K562 (cell line): ENCODE data around the gene CPNE2. TPM values are rescaled to one million over a fixed set of nuclear protein-coding genes. Genes with fewer than 3 reads are reported as not detected.

Experiments used
- ATAC-seq: fragments of 200-7000 bp; cut with Tn5 transposase; 3 replicates; pipeline ENCODE4 v1.9.1; 2020; ENCODE audit warnings: moderate library complexity
- BruUV-seq: library from RNA; stranded (reverse); fragments of 400-500 nt; replicated peaks from 2 replicates; lab custom pipeline; 2021; lab: Mats Ljungman, UMichigan
- CTCF ChIA-PET: fragments of 300-600 bp; formaldehyde crosslinking; extraction: SDS; loops from one replicate; lab custom pipeline; 2021; ENCODE audit warnings: low intra/inter-chr PET ratio; lab: Yijun Ruan, JAX
- POLR2A ChIA-PET: fragments of 300-600, 350-650 bp; sonication (Branson Sonifier 250); formaldehyde crosslinking; extraction: SDS; loops from one replicate; lab custom pipeline; 2021; ENCODE audit warnings: antibody characterized with exemption, inconsistent platforms; lab: Yijun Ruan, JAX
- DNase-seq, 4 experiments: peaks; one replicate each; pipeline versions ENCODE4 v3.0.0 to v3.0.0-alpha.2; 2011 to 2018; ENCODE audit warnings: low spot score in 3 of 4, mixed read lengths in 3 of 4; ENCODE audit errors: extremely low read depth in 1 of 4
- FAIRE-seq: peaks from 2 replicates; lab custom pipeline; 2011; peaks lifted over from hg19 to GRCh38; lab: Jason Lieb, UNC
- H2AFZ ChIP-seq: 2 replicates; pipeline ENCODE4 v1.6.0; 2011; ENCODE audit warnings: low read depth, low read length, control low read depth, inconsistent platforms
- H3K27ac ChIP-seq: fragments of 200-600 bp; 3 replicates; pipeline ENCODE4 v1.8.0; 2011; ENCODE audit warnings: low read depth, mild to moderate bottlenecking, control low read depth, inconsistent platforms, low read length, moderate library complexity, mixed read lengths; ENCODE audit errors: extremely low read depth
- H3K27me3 ChIP-seq, 2 experiments: fragments of 300-600 bp in 1 of 2; 2 replicates in 1 of 2; 3 replicates in 1 of 2; pipeline versions ENCODE4 v1.6.0 to v1.8.0; 2011; ENCODE audit warnings: inconsistent platforms in 2 of 2, low read length in 2 of 2, mild to moderate bottlenecking in 1 of 2, mixed read lengths in 1 of 2, moderate library complexity in 1 of 2; ENCODE audit not compliant: control insufficient read depth in 2 of 2, insufficient read depth in 2 of 2
- H3K36me3 ChIP-seq: fragments of 300-600 bp; 3 replicates; pipeline ENCODE4 v1.8.0; 2011; ENCODE audit warnings: mild to moderate bottlenecking, low read length, inconsistent platforms; ENCODE audit not compliant: control insufficient read depth, insufficient read depth
- H3K4me1 ChIP-seq, 2 experiments: fragments of 200-600 bp in 1 of 2; replicated peaks in 1 of 2; 2 replicates in 1 of 2; 3 replicates in 1 of 2; pipeline versions ENCODE4 v1.5.1 to v1.8.0; 2011; ENCODE audit warnings: inconsistent platforms in 2 of 2, low read length in 2 of 2, mild to moderate bottlenecking in 1 of 2, mixed read lengths in 1 of 2, moderate library complexity in 1 of 2; ENCODE audit not compliant: control insufficient read depth in 2 of 2, insufficient read depth in 2 of 2
- H3K4me2 ChIP-seq: 2 replicates; pipeline ENCODE4 v1.6.1; 2011; ENCODE audit warnings: low read length, control low read depth, inconsistent platforms, mixed read lengths; ENCODE audit not compliant: insufficient read depth
- H3K4me3 ChIP-seq: fragments of 200-600 bp; sonication (generic), shearing (Covaris generic); 2 replicates; pipeline ENCODE4 v1.5.1; 2016; ENCODE audit warnings: control low read depth, inconsistent platforms
- H3K79me2 ChIP-seq: fragments of 200-600 bp; 3 replicates; pipeline ENCODE4 v1.8.0; 2011; ENCODE audit warnings: low read length, inconsistent platforms; ENCODE audit not compliant: control insufficient read depth, insufficient read depth
- H3K9ac ChIP-seq, 2 experiments: 2 replicates each; pipeline versions ENCODE4 v1.6.0 to v1.6.1; 2011; ENCODE audit warnings: low read depth in 2 of 2, low read length in 2 of 2, control low read depth in 1 of 2, inconsistent platforms in 1 of 2, mild to moderate bottlenecking in 1 of 2, mixed read lengths in 1 of 2; ENCODE audit not compliant: insufficient read depth in 1 of 2
- H3K9me1 ChIP-seq: one replicate; pipeline ENCODE4 v1.6.0; 2011; ENCODE audit warnings: inconsistent platforms, mild to moderate bottlenecking, low read length, moderate library complexity; ENCODE audit not compliant: control insufficient read depth, insufficient read depth
- H3K9me3 ChIP-seq: replicated peaks from 2 replicates; pipeline ENCODE4 v1.5.1; 2011; ENCODE audit warnings: low read depth, low read length, inconsistent platforms; ENCODE audit not compliant: control insufficient read depth, insufficient read depth
- H4K20me1 ChIP-seq: replicated peaks from 2 replicates; pipeline ENCODE4 v1.6.1; 2011; ENCODE audit warnings: low read length, inconsistent platforms, mixed read lengths; ENCODE audit not compliant: control insufficient read depth, insufficient read depth
- ARID1B ChIP-seq: fragments of 450-650 bp; IDR thresholded peaks from 2 replicates; pipeline ENCODE4 v1.6.1; 2016; ENCODE audit warnings: antibody characterized with exemption, mild to moderate bottlenecking, inconsistent platforms
- CBFA2T3 ChIP-seq: fragments of 450-650 bp; IDR thresholded peaks from 2 replicates; pipeline ENCODE4 v1.6.1; 2017
- CTBP1 ChIP-seq: fragments of 450-650 bp; IDR thresholded peaks from 2 replicates; pipeline ENCODE4 v1.6.1; 2016; ENCODE audit warnings: borderline replicate concordance
- CTCFL ChIP-seq: IDR thresholded peaks from 2 replicates; pipeline ENCODE4 v1.6.1; 2011; ENCODE audit warnings: borderline replicate concordance, low read depth, mild to moderate bottlenecking, moderate library complexity, low read length; ENCODE audit not compliant: insufficient read depth, poor library complexity, severe bottlenecking
- CXXC5 ChIP-seq: fragments of 250-450 bp; sonication (Bioruptor Pico); IDR thresholded peaks from 2 replicates; pipeline ENCODE4 v1.8.0; 2022; ENCODE audit warnings: inconsistent platforms, mild to moderate bottlenecking, moderate library complexity
- DPF2 ChIP-seq: fragments of 450-650 bp; IDR thresholded peaks from 2 replicates; pipeline ENCODE4 v1.6.1; 2016
- NFRKB ChIP-seq: fragments of 450-650 bp; IDR thresholded peaks from 2 replicates; pipeline ENCODE4 v1.6.1; 2016; ENCODE audit warnings: low read depth
- RCOR1 ChIP-seq, 2 experiments: IDR thresholded peaks; 2 replicates each; pipeline ENCODE4 v1.6.1; 2012; ENCODE audit warnings: low read depth in 2 of 2, low read length in 2 of 2, borderline replicate concordance in 1 of 2, improper control_type of control experiment in 1 of 2
- SMARCA4 ChIP-seq: fragments of 450-650 bp; IDR thresholded peaks from 2 replicates; pipeline ENCODE4 v1.6.1; 2016
- SMARCE1 ChIP-seq: fragments of 450-650 bp; IDR thresholded peaks from 2 replicates; pipeline ENCODE4 v1.7.1; 2016; ENCODE audit warnings: mild to moderate bottlenecking
- SRSF3 ChIP-seq: fragments of 200-400 bp; formaldehyde crosslinking; IDR thresholded peaks from 2 replicates; pipeline ENCODE4 v1.6.1; 2016; ENCODE audit warnings: mild to moderate bottlenecking, low read length, moderate library complexity; ENCODE audit not compliant: insufficient read depth
- TCF3 ChIP-seq: sonication (generic); formaldehyde crosslinking; IDR thresholded peaks from 2 replicates; pipeline ENCODE4 v1.4.0; 2020; ENCODE audit warnings: mild to moderate bottlenecking, missing genetic modification reagents
- TFAP4 ChIP-seq: sonication (generic); formaldehyde crosslinking; IDR thresholded peaks from 2 replicates; pipeline ENCODE4 v1.8.0; 2022; ENCODE audit warnings: missing genetic modification reagents, mild to moderate bottlenecking, moderate library complexity, borderline replicate concordance
- U2AF2 ChIP-seq: fragments of 200-400 bp; formaldehyde crosslinking; optimal IDR thresholded peaks from 2 replicates; pipeline ENCODE3; 2017; ENCODE audit warnings: low read depth, mild to moderate bottlenecking, low read length
- WHSC1 ChIP-seq: IDR thresholded peaks from one replicate; pipeline ENCODE4 v1.6.1; 2012; ENCODE audit warnings: low read length, control low read depth, inconsistent platforms
- ZBTB1 ChIP-seq: sonication (generic); formaldehyde crosslinking; IDR thresholded peaks from 2 replicates; pipeline ENCODE4 v1.8.1; 2023; ENCODE audit warnings: missing genetic modification reagents, low read depth, mild to moderate bottlenecking, borderline replicate concordance
- ZC3H4 ChIP-seq: sonication (generic); formaldehyde crosslinking; IDR thresholded peaks from 2 replicates; pipeline ENCODE4 v1.9.0; 2021; ENCODE audit warnings: missing genetic modification reagents, borderline replicate concordance
- ZEB2 ChIP-seq: fragments of 450-650 bp; IDR thresholded peaks from 2 replicates; pipeline ENCODE4 v1.6.1; 2016
- ZNF445 ChIP-seq: fragments of 250-450 bp; sonication (Bioruptor Pico); IDR thresholded peaks from 2 replicates; pipeline ENCODE4 v1.4.0; 2020; ENCODE audit warnings: low read depth, mild to moderate bottlenecking, moderate library complexity
- WGBS: fragments of 100-300 bp; shearing (Covaris generic); methylation state at CpG from one replicate; pipeline ENCODE4 v1.1.6; 2016; ENCODE audit warnings: low coverage, mixed read lengths; ENCODE audit not compliant: insufficient coverage; ENCODE audit errors: missing lambda C conversion rate; 5-methylcytosine and 5-hydroxymethylcytosine counted together
- in situ Hi-C: fragments of 300-500 bp; cut with MboI; formaldehyde crosslinking; loops from 4 replicates; pipeline ENCODE4 v1.15.0; 2018; ENCODE audit warnings: inconsistent platforms, mixed read lengths
- intact Hi-C: fragments of 100-400 bp; cut with micrococcal nuclease; formaldehyde crosslinking; loops from 2 replicates; pipeline ENCODE4 v1.14.2; 2022
- polyA plus RNA-seq, 8 experiments: library from polyadenylated mRNA; depleted of rRNA in 4 of 8; stranded (reverse) in 5 of 8; unstranded in 3 of 8; fragments of >200 nt; fragmentation: Nextera tagmentation in 2 of 8; fragmentation: Illumina TruSeq in 1 of 8; extraction: Ambion mirVana in 2 of 8; extraction: Trizol in 1 of 8; gene quantifications; 2 replicates each; pipeline versions ENCODE4 v1.2.1 to v1.2.3, GENCODE V29; 2011 to 2014; ENCODE audit warnings: inconsistent platforms in 1 of 8, missing spikeins in 1 of 8
- total RNA-seq, 7 experiments: library from RNA; depleted of rRNA in 6 of 7; stranded (reverse); fragments of >200 nt in 6 of 7; fragmentation: Illumina TruSeq in 2 of 7; extraction: Trizol in 2 of 7; gene quantifications; 2 replicates each; pipeline versions ENCODE4 v1.2.1 to v1.2.3, GENCODE V29; 2011 to 2021; ENCODE audit warnings: low replicate concordance in 1 of 7

Gene CPNE2
- total and polyA plus RNA-seq, 9 of the 15 experiments (the other 6 are each of a cell fraction or from before 2014, with no cell fraction given): 3.0 to 13.9 (median 8.6) TPM

- intact Hi-C loops: no loop called here
- peak; percentile 86; the same call in 1 of the 2 replicates for TF ChIP-seq CTBP1
- 0 out of 2 replicates have a peak, but pooled peaks have one; percentile 13 for TF ChIP-seq TFAP4 (CRISPR knock-in tag)
- peak; percentile 75 for TF ChIP-seq ARID1B
- no peak for TF ChIP-seq ZC3H4 (CRISPR knock-in tag)
- no peak for TF ChIP-seq U2AF2
- TF ChIP-seq ZNF445 (CRISPR knock-in tag): no peak
- TF ChIP-seq TCF3 (CRISPR knock-in tag): peak; percentile 69
- TF ChIP-seq RCOR1 (IDR thresholded peaks at IDR 0.05; ENCODE audit: borderline replicate concordance in 1 of 2, low read depth in 2 of 2, low read length in 2 of 2): peak in 1 of 2 experiments; percentile 65; a peak in 1 of 4 replicates
- peak; percentile 22 for TF ChIP-seq CTCFL
- TF ChIP-seq ZEB2: peak; percentile 70; the same call in 1 of the 2 replicates
- TF ChIP-seq ZBTB1 (CRISPR knock-in tag): no peak
- peak; percentile 40; the same call in 1 of the 2 replicates for TF ChIP-seq SMARCA4
- TF ChIP-seq SMARCE1: 0 out of 2 replicates have a peak, but pooled peaks have one; percentile 29
- TF ChIP-seq SRSF3: no peak
- 0 out of 2 replicates have a peak, but pooled peaks have one; percentile 19 for TF ChIP-seq CXXC5 (CRISPR knock-in tag)
- TF ChIP-seq DPF2: peak; percentile 70
- TF ChIP-seq WHSC1: no peak
- peak; percentile 80 for TF ChIP-seq CBFA2T3
- TF ChIP-seq NFRKB: no peak
These were observed 48.7 kb downstream of the CPNE2 start for GRCh38 chr16:57140931-57141668.

More at GRCh38 chr16:57140931-57141668, 48.7 kb downstream of the CPNE2 start:
- peak; percentile 58 to 83 (median 76) for DNase-seq
- Histone ChIP-seq H3K9me3 (no peaks in the 10 kb centered on the region), H3K4me1 (peaks cover 23 to 35% of the 10 kb centered on the region in 2 experiments), H3K4me3 (no peak overlapping the region), H2AFZ (peak overlapping the region; percentile 21; the same call in 1 of the 2 replicates), H3K36me3 (no peaks in the 10 kb centered on the region), H3K9ac (peak overlapping the region in 1 of 2 experiments; percentile 73; a peak in 2 of 4 replicates), H3K9me1 (no peaks in the 10 kb centered on the region), H4K20me1 (0 out of 2 replicates have a peak, but pooled peaks cover 3% of the 10 kb centered on the region), H3K4me2 (peak overlapping the region; percentile 6; the same call in 1 of the 2 replicates), H3K27ac (no peak overlapping the region), H3K79me2 (no peaks in the 10 kb centered on the region), H3K27me3 (no peaks in the 10 kb centered on the region)
- peak; percentile 62 for ATAC-seq
- POLR2A ChIA-PET: interaction anchor here (1.0 to 5.7 kb wide), 4 partner anchors 9 to 121 kb away, joined by 3 to 27 read pairs (median 4); no protein-coding TSS in a partner anchor
- no TSS peak for BruUV-seq
- peak; percentile 80 for FAIRE-seq
- in situ Hi-C loops: no loop called here
- CTCF ChIA-PET: no interaction called here
- 52% methylated on average over 6 of the region's 7 CpGs for WGBS
